Skeletal muscle tissue (tissue), 5 donors: ENCODE data around the gene DPCD. TPM values are rescaled to one million over a fixed set of nuclear protein-coding genes. Genes with fewer than 3 reads are reported as not detected.

ENCODE experiments used
- H3K27ac ChIP-seq: one replicate; pipeline ENCODE4 v1.7.0; 2013; ENCODE audit warnings: mild to moderate bottlenecking, low read depth, low read length, inconsistent platforms
- H3K27me3 ChIP-seq, 3 donors: one replicate each; pipeline ENCODE4 v1.7.0; 2013; ENCODE audit warnings: low read length in 3 of 3; ENCODE audit not compliant: control insufficient read depth in 3 of 3, insufficient read depth in 3 of 3
- H3K36me3 ChIP-seq, 3 donors: one replicate each; pipeline ENCODE4 v1.7.0; 2013; ENCODE audit warnings: low read length in 3 of 3; ENCODE audit not compliant: control insufficient read depth in 3 of 3, insufficient read depth in 3 of 3
- H3K4me1 ChIP-seq, 3 donors: one replicate each; pipeline ENCODE4 v1.7.0; 2013; ENCODE audit warnings: low read length in 3 of 3, mild to moderate bottlenecking in 3 of 3; ENCODE audit not compliant: control insufficient read depth in 3 of 3, insufficient read depth in 3 of 3
- H3K4me3 ChIP-seq, 3 donors: one replicate each; pipeline ENCODE4 v1.7.0; 2013; ENCODE audit warnings: low read length in 3 of 3
- H3K9ac ChIP-seq, 3 donors: one replicate each; pipeline ENCODE4 v1.7.0; 2013; ENCODE audit warnings: low read length in 3 of 3, mild to moderate bottlenecking in 3 of 3, moderate library complexity in 2 of 3, low read depth in 1 of 3
- H3K9me3 ChIP-seq, 3 donors: one replicate each; pipeline ENCODE4 v1.7.0; 2013; ENCODE audit warnings: low read length in 3 of 3; ENCODE audit not compliant: control insufficient read depth in 3 of 3
- small RNA-seq: library from RNA; depleted of rRNA; stranded (forward); fragments of <200 nt; gene quantifications from one replicate; pipeline ENCODE3, GENCODE V24; 2014
- total RNA-seq: library from RNA; depleted of rRNA; stranded (reverse); fragments of >200 nt; gene quantifications from one replicate; pipeline ENCODE4 v1.2.3, GENCODE V29; 2014
- donor health status: Osteomylitis.

DPCD gene
- total RNA-seq, 1 donor from 2014 or later = 20.4 TPM

DNA sequence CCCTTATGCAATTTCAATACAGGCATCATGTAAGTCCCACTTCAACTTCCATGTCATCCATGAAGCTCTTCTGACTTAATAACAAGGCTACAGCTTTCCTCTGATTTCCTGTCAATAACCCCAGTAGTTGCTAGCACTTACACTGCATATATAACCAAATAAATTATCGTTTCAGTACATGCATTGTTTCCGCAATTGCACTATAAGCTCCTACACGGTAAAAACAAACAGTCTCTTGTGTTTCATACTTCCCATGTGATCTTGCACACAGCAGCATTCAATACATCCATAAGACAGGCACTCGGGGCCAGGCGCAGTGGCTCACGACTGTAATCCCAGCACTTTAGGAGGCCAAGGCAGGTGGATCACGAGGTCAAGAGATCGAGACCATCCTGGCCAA is 65.4 kb downstream of the DPCD start:
- H3K36me3 ChIP-seq = peaks cover 3 to 16% (median 7%) of the 10 kb centered on the region in 3 donors

DNA sequence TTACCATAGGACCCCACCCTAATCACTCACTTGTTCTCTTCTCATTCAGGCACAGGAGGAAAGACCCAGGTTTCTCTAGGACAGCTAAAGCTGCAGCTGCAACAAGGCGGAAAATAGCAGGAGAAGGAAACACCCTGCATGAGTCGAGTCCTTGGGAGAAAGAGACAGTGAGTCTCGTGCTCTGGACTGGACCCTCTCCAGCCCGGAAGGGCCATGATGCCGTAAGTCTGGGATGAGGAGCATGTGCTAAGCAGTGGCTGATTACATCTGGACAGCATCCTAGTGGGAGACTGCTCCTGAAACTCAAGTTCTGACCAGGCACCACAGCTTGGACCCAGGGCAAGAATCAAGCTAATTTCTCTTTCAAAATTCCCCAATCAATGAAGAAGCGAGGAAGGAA is 67.4 kb downstream of the DPCD start:
- Histone ChIP-seq H3K27me3 (no peaks in the 10 kb centered on the region), H3K4me1 (no peaks in the 10 kb centered on the region), H3K36me3 (peaks cover 15 to 29% (median 16%) of the 10 kb centered on the region in 3 donors), H3K4me3 (no peak overlapping the region), H3K9ac (no peak overlapping the region), H3K9me3 (no peaks in the 10 kb centered on the region), H3K27ac (no peak overlapping the region)

More for the DNA sequence above, 65.4 kb downstream of the DPCD start:
- Histone ChIP-seq H3K9ac (no peak overlapping the region), H3K9me3 (no peaks in the 10 kb centered on the region), H3K4me3 (no peak overlapping the region), H3K27ac (no peak overlapping the region), H3K27me3 (no peaks in the 10 kb centered on the region), H3K4me1 (no peaks in the 10 kb centered on the region)

DNA sequence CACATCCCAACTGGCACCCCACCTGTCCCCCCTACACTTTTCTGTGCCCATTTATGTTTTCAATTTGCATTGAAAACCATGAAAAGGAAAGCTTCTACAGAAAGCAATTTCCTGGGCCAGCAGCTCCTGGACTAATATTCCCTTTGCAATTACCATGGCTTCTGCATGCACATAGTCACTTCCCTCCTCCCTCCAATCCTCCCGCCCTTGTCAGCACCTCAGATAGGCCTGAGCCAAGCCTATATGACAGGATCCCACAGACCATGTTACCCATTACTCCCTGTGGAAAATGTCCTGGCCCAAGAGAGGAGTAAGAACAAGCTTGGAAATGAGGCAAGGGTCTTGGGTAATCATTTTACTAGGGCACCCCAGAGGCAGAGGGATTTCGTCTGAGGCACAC is 68.8 kb downstream of the DPCD start:
- no peaks in the 10 kb centered on the region for H3K27me3 ChIP-seq
- peaks cover 20 to 34% (median 27%) of the 10 kb centered on the region in 3 donors for H3K36me3 ChIP-seq
- H3K27ac ChIP-seq = no peak overlapping the region
- H3K9ac ChIP-seq = no peak overlapping the region
- no peaks in the 10 kb centered on the region for H3K4me1 ChIP-seq
- no peak overlapping the region for H3K4me3 ChIP-seq
- no peaks in the 10 kb centered on the region for H3K9me3 ChIP-seq

DNA sequence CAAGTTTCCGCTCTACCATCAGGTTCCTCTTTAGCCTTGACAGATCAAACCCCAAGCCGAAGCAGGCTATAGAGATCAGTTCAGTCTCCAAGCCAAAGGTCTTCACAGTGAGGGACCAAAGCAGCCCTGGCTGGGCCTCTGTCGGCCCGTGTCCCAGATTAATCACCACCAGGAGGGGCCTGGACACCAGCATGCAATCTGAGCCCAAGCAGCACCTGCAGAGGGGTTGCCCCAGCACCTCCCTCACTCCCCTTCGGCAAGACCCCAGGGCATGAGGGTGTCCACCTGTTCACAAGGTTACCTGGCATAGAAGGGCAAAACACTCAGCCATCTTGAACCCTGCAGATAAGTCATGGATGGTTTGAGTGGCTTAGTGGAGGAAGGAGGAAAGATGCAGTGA is 70.9 kb downstream of the DPCD start:
- H3K27me3 ChIP-seq = no peaks in the 10 kb centered on the region
- no peak overlapping the region for H3K27ac ChIP-seq
- H3K9me3 ChIP-seq = no peaks in the 10 kb centered on the region
- H3K9ac ChIP-seq = no peak overlapping the region
- H3K4me3 ChIP-seq = no peak overlapping the region
- H3K4me1 ChIP-seq = no peaks in the 10 kb centered on the region
- H3K36me3 ChIP-seq = peaks cover 29 to 46% (median 43%) of the 10 kb centered on the region in 3 donors

Small RNA genes within 50 kb of the gene (small RNA-seq; reads per million reads assigned to genes)
- gene MIR3158-1 (not detected), gene RNU6-1165P (not detected)

Other genes with a start within 250 kb of the DPCD start
- 19.8 TPM for gene BTRC, start 234.2 kb upstream of the DPCD start, total RNA-seq
- 13.6 TPM for gene POLL, start 64 bp upstream of the DPCD start, total RNA-seq
- 108 TPM for gene FBXW4, start 106.8 kb downstream of the DPCD start, total RNA-seq
- 0.52 TPM for gene FGF8, start 187.8 kb downstream of the DPCD start, total RNA-seq
- 62.6 TPM for gene NPM3, start 195.1 kb downstream of the DPCD start, total RNA-seq
- gene OGA, start 230.1 kb downstream of the DPCD start, total RNA-seq = 148 TPM